GM12891 (cell line): ENCODE data around the gene DOC2B.

Experiments
- PAX5 ChIP-seq: IDR thresholded peaks from 2 replicates; pipeline ENCODE4 v1.6.1; 2011; ENCODE audit warnings: low read length, moderate library complexity, mild to moderate bottlenecking; ENCODE audit not compliant: insufficient read depth, severe bottlenecking
- POLR2A ChIP-seq: IDR thresholded peaks from 2 replicates; pipeline ENCODE4 v1.6.1; 2011; ENCODE audit warnings: low read depth, low read length, control low read depth
- POLR2AphosphoS5 ChIP-seq: IDR thresholded peaks from 2 replicates; pipeline ENCODE4 v1.6.1; 2011; ENCODE audit warnings: low read depth, low read length, control low read depth
- POU2F2 ChIP-seq: IDR thresholded peaks from 2 replicates; pipeline ENCODE4 v1.6.1; 2011; ENCODE audit warnings: low read depth, mild to moderate bottlenecking, control low read depth, low read length, moderate library complexity
- SPI1 ChIP-seq: IDR thresholded peaks from 2 replicates; pipeline ENCODE4 v1.6.1; 2011; ENCODE audit warnings: low read depth, low read length, control low read depth
- TAF1 ChIP-seq: IDR thresholded peaks from 2 replicates; pipeline ENCODE4 v1.6.1; 2011; ENCODE audit warnings: low read depth, low read length, control low read depth

GRCh38 chr17:205148-205669, 23.8 kb upstream of the DOC2B start:
- TF ChIP-seq POLR2AphosphoS5 (no peak), POLR2A (no peak), SPI1 (no peak), TAF1 (no peak), POU2F2 (no peak), PAX5 (no peak)
